Activated CD8-positive, alpha-beta memory T cell treated with anti-CD3 and anti-CD28 coated beads, Interleukin-2, amount 50 U/mL, for 24 hours (primary cell): Measurements from ENCODE around the gene KCTD7.
"Not testable (repeated sequence)": the region's sequence is repeated elsewhere in the genome, so short reads cannot be mapped to it uniquely, and the experiment has no call there.

Source experiments
- DNase-seq: peaks from one replicate; pipeline ENCODE4 v3.0.0-alpha.2; 2020; ENCODE audit errors: extremely low read depth

Gene KCTD7

DNA sequence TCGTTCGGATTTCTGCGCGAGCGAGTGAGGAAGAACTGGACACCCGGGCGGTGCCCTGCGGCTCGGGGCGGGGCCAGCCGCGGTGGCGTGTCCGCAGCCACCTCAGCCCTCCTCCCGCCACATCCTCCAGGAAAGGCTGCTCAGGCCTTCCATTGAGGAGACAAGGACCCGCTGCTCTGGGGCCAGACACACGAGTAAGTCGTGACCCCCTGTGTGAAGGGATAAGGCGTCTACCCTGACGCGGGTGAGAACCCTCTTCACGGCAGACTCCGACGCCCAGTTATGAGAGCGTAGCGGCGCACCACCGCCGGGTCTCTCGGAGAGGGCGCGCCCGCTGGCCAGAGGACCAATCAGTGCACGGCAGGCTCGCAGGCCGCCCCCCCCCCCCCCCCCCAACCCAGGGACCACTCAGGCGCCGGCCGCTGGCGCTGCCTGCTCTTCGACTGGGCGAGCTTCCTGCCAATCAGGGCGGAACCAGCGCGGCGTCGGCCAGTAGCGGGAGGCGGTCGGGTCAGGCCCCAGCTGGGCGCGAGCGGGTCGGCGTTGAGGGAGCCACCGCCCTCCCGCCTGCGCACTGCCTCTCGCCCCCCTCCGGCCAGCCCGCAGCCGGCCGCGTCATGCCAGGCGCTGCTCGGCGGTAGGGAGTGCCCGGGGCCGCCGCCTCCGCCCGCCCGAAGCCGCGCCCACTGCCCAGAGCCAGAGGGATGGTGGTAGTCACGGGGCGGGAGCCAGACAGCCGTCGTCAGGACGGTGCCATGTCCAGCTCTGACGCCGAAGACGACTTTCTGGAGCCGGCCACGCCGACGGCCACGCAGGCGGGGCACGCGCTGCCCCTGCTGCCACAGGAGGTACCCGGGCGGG lies at the start of gene KCTD7:
Gene KCTD7, plus strand, starts transcription at position 521 of the 861 bp plus-strand sequence. Its CDS starts 184 bp downstream, at position 705.
- peak; percentile 86 for DNase-seq

DNA sequence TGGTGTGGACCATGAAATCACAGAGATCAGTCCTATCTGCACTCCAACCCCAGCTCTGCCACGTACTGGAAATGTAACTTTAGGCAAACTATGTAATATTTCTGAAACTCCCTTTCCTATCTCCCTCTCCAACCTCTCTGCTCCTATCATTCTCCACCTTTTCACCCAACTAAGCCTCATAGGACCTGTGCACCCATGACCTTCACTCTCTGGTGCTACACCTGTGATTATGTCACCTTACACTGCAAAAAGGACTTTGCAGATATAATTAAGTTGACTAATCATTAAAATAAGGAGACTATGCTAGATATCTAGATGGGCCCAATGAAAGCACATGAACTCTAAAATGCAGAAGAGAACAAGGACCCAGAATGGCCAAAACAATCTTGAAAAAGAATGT lies 48.3 kb upstream of the KCTD7 start:
- DNase-seq, result not testable (repeated sequence)

DNA sequence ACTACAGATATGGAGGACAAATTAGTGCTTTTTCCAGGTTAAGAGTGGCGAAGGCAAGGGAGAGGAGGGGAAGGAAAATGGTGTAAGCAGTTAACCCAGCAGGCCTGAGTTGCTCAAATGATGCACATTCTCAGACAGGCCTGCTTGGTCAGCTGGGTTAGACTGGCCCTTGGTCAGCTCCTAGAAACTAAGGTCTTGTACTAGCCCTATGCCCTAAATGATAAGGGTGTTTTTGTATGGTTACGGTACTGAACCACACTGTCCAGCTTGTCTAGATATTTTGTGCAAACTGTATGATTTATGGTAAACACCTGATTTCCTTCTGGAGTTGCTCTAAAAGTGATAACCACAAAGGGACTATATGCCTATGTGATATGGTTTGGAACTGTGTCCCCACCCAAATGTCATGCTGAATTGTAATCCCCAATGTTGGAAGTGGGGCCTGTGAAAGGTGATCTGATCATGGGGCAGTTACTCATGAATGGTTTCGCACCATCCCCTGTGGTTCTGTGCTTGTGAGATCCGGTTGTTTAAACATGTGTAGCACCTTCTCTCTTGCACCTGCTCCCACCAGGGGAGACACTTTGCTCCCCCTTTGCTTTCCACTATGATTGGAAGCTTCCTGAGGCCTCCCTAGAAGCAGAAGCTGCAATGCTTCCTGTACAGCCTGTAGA lies 45.7 kb upstream of the KCTD7 start:
- DNase-seq, result not testable (repeated sequence)

DNA sequence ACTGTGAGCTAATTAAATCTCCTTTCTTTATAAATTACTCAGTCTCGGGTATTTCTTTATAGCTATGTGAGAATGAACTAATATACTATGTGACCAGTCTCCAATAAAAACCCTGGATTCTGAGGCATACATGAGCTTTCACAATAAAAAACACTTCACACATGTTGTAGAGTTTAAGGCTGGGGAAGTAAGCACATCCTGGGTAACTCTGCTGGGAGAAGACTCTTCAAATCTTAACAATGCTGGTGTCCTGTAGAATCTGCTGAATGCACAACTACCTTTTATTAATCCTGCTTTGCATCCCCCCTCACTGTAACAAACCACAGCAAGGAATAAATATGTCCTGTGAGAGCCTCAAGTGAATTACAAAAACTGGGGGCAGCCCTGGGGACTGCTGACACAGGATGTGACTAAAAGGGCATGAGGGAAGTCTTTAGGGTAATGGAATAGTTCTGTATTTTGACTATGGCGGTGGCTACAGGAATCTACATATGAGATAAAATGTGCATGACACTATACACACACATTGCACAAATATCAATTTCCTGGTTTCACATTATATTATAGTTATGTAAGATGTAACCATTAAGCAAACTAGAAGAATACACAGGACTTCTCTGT lies 45.1 kb upstream of the KCTD7 start:
- DNase-seq, result no peak

DNA sequence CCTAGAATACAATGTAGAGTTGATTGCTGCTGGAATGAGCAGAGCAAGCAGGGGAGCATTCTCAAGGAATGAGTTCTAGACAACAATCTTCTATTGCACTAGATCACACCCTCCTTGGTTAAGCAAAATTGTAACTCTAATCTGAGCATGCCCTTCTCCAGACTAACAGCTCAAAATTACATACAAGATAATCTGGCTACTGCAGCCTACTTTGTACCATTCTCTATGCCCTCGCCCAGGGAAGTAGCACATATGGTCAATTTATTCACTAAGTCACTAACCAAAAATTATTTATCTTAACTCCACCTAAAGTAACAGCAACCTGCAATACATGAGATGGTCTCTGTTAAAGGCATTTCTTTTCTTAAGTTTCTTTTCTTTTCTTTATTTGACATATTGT lies 42.5 kb upstream of the KCTD7 start:
- no peak for DNase-seq

DNA sequence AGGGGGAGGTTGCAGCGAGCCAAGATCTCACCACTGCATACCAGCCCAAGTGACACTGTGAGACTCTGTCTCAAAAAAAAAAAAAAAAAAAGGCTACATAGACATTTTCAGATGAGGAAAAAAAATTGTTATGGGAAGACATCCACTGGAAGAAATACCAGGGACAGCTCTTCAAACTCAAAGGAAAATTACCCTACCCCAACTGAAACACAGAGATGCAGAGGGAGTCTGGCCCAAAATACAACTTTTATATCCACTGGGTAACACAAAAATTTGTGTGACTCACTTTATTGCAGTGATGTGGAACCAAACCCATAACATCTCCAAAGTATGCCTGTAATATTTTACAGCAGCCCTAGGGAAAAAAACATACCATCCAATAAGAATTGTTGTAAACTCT lies 40.5 kb upstream of the KCTD7 start:
- not testable (repeated sequence) for DNase-seq

DNA sequence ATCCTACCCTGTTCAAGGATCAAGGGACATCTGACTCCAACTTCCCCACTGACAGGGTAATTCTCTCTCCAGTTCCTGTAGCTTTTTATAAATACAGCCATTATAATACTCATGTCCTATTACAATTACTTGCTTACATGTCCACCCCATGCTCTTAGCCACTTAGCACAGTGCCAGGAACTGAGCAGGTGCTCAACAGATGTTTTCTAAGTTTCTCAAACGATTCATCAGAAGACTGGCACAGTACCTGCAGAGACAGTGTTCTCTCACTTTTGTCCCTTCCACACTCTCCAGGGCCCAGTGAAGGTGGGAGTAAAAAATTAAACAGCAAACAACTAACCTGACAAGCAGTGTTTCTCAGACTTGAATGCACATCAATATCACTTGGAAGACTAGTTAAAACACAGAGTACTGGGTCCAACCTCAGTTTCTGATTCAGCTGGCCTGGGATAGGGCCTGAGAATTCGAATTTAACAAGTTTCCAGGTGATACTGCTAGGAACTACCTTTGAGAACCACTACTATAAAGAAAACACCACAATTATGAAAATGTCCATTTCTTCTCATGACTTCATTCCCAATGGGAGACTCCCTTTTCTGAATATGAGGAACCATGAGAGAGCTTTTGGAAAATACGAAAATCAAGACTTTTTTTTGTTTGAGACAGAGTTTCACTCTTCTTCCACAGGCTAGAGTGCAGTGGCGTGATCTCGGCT lies 39.7 kb upstream of the KCTD7 start:
- not testable (repeated sequence) for DNase-seq

DNA sequence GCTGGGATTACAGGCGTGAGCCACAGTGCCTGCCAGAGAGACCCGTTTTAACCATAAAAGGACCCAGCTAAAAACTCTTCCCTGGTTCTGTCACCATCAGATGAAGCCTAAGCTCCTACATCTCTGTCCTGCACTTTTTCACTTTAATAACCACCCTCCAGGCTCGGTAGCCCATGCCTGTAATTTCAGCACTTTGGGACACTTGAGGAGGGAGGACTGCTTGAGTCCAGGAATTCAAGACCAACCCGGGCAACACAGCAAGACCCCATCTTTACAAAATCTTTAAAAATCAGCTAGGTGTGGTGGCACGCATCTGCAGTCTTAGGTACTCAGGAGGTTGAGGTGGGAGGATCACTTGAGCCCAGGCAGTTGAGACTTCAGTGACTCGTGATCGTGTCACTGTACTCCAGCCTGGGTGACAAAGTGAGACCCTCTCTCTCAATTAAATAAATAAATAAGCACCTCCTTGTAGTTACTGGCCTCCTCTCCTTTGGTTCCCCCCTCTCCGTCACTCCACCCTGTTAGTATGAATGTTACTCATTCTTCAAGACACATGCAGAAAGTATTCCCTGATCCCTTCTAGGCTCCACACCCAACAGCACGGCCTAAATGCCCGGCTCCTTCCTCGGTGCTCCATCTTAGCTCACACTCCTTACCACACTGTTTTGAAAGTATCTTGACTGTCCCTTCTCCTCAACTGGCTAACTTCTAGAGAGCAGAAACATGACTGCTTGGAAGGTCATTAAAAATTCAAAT lies 38.2 kb upstream of the KCTD7 start:
- DNase-seq, result not testable (repeated sequence)

DNA sequence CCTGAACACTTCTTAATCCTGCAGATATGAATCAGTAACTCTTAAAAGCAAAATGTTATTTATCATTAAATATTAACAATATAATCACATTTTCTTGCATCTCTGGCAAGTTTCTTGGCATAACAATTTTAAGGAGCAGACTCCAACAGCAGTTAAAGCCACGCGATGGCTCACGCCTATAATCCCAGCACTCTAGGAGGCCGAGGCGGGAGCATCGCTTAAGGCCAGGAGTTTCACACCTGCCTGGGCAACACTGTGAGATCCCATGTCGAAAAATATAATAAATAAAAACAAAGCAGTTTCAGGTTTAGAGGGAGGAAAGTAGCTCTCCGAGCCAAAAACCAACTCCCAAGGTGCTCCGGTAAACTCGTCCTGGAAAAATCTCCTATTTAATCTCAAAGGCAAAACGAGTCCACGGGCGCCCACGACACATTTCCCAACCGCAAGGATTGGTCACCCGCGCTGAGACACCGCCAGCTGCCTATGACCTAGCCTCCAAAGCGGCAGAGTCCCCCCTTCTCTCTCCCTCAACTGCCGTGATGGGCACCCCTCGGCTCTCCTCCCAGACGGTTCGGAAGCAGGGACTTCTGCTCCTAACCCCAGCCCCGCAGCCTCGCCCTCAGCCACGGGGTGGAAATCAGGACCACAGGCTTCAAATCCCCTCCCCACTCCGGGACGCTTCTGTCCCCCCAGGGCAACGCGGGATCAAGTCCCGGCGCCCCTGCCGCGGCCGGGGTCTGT lies 37.5 kb upstream of the KCTD7 start:
- not testable (repeated sequence) for DNase-seq

DNA sequence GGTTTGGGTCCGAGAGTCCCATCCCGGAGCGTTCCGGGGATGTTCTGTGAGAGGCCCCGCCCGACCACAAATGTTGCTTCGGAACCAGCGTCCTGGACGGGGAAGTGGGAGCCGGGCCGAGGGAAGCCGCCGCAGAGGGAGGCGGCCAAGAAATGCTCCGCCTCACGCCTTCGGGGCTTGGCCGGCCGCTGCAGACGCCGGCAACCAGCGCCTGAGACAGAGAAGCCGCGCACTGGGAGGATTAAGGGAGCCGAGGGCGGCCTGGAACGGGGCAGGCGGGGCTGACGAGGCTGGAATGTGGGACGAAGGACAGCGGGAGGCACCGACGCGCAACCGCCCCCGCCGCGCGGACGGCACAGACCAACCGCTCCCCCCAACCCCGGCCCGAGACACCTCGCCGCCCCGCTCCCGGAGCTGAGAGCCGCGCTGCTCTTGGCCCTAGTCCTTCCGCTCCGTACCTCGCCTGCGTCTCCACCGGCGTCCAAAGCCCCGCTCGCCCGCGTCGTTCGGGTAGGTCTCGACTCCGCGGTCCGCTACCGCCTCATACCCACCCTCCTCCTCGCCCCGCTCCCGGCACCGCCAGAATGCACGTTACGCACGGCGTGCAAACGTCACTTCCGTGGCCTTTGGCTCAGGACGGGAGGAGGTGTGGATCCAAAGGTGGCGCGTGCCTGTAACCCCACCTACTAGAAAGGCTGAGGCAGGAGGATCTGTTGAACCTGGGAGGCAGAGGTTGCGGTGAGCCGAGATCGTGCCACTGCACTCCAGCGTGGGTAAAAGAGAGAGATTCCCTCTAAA lies 36.7 kb upstream of the KCTD7 start:
- DNase-seq, result peak; percentile 74

DNA sequence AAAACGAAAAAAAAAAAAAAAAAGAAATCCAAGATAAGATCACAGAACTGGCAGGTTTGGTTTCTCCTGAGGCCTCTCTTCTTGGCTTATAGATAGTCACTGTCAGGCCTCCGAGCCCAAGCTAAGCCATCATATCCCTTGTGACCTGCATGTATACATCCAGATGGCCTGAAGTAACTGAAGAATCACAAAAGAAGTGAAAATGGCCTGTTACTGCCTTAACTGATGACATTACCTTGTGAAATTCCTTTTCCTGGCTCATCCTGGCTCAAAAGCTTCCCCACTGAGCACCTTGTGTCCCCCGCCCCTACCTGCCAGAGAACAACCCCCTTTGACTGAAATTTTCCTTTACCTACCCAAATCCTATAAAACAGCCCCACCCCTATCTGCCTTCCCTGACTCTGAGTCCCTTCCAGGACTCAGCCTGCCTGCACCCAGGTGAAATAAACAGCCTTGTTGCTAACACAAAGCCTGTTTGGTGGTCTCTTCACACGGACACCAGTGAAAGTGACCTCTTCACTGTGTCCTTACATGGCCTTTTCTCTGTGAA lies 36.0 kb upstream of the KCTD7 start:
- DNase-seq, result not testable (repeated sequence)

DNA sequence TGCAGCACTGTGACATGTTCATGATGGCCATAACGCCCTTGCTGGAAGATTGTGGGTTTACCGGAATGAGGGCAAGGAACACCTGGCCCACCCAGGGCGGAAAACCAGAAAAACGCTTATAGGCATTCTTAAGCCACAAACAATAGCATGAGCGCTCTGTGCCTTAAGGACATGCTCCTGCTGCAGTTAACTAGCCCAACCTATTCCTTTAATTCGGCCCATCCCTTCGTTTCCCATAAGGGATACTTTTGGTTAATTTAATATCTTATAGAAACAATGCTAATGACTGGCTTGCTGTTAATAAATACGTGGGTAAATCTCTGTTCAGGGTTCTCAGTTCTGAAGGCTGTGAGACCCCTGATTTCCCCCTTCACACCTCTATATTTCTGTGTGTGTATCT lies 34.6 kb upstream of the KCTD7 start:
- not testable (repeated sequence) for DNase-seq

DNA sequence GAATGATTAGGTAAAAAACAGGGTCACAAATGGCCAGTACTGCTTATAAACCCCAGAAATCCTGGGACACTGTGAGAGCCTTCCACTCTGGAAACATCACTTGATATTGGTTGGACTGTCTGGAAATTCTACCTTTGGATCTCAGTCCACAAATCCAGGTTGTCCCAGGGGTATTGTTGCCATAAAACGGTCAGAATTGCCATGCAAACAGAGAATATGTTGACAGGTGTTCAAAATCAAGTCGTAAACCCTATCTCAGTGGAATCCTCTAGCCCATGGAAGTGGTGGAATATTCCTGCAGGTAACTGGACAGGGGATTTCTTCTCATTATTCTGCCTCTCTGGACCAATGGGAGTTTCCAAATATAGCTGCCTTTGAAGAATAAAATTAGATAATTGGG lies 31.2 kb upstream of the KCTD7 start:
- no peak for DNase-seq

DNA sequence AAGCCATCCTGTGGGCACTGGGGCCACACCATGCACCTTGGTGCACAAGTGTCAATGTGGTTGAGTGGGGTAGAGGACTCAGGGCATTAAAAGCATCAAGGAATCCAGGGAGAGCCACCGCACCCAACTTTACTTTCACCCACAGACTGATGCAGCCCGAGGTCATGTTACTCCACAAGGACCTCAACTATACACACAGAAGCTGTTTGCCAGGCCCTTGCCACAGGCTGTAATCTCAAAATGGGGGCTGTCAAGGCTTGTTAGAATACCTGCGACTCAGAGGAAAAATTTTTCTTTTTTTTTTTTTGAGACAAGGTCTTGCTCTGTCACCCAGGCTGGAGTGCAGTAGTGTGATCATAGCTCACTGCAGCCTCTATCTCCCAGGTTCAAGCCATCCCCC lies 26.5 kb upstream of the KCTD7 start:
- DNase-seq, result no peak

DNA sequence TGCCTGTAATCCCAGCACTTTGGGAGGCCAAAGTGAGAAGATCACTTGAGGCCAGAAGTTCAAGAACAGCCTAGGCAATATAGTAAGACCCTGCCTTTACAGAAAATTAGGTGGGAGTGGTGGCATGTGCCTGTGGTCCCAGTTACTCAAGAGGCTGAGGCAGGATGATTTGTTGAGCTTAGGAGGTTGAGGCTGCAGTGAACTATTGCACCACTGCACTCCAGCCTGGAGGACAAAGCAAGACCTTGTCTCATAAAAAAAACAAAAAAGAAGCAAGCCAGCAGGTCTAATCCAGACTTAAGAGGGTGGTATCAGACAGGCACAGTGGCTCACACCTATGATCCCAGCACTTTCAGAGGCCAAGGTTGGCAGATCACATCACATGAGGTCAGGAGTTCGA lies 24.5 kb upstream of the KCTD7 start:
- DNase-seq, result no peak

DNA sequence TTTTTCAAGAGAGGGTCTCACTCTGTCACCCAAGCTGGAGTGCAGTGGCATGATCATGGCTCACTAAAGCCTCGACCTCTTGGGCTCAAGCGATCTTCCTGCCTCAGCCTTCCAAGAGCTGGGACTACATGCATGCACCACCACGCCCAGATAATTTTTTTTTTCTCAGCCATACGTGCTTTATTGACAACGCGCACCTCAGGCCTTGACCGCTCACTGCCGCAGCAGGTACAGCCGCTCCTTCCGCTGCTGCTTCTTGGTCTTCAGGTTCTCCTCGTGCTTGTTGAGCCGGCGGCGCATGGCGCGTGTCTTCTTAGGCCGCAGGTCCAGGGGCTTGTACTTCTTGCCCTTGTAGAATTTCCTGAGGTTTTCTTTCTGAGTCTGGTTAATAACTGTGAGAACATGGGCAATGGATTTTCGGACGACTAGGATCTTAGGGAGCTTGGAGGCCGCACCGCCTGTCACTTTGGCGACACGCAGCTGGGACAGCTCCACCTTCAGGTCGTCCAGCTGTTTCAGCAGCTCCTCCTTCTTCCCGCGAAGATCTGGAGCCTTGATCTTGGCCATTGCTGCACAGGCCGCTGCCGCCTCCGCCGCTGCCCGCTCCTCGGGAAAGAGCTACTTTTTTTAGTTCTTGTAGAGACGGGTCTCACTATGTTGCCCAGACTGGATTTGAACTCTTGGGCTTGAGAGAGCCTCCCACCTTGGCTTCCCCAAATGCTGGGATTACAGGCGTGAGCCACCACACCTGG lies 22.0 kb upstream of the KCTD7 start:
- DNase-seq, result not testable (repeated sequence)

DNA sequence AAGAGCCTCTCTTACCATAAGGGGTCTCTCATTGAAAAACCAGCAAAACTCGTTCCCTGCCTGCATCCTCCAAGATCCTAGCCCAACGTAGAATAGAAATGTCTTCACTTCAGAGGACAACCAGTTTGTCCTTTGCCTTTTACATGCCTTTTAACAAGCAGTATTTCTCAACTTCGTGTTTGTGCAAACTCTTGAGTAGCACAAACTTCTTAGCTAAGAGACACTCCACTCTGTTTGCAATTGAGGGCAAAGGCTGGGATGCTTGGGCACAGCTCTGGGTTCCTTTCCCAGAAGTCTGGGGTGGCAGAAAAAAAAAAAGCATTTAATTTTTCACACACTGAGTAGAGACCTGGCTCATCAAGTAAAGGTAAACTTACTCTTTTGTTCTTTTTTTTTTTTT lies 19.5 kb upstream of the KCTD7 start:
- no peak for DNase-seq

DNA sequence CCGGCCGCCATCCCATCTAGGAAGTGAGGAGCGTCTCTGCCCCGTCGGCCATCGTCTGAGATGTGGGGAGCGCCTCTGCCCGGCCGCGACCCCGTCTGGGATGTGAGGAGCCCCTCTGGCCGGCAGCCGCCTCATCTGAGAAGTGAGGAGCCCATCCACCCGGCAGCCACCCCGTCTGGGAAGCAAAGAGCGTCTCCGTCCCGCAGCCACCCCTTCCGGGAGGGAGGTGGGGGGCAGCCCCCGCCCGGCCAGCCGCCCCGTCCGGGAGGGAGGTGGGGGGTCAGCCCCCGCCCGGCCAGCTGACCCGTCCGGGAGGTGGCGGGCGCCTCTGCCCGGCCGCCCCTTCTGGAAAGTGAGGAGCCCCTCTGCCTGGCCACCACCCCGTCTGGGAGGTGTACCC lies 14.1 kb upstream of the KCTD7 start:
- DNase-seq, result not testable (repeated sequence)

DNA sequence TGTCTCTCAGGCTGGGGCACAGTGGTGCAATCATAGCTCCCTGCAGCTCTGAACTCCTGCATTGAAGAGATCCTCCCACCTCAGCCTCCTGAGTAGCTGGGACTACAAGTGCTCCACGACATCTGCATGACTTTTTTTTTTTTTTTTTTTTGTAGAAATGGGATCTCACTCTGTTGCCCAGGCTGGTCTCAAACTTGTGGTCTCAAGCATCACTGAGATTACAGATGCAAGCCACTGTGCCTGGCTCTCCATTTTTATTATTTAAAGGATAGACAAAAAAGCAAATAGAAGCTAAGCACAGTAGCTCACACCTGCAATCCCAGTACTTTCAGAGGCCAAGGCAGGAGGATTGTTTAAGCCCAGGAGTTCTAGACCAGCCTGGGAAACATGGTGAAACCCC lies 13.0 kb upstream of the KCTD7 start:
- no peak for DNase-seq
